GM21529 (cell line): ENCODE results near the gene RAI1.

ENCODE experiments used
- ATAC-seq: cut with Tn5 transposase; IDR thresholded peaks from one replicate; pipeline ENCODE4 v1.9.1; 2021; ENCODE audit not compliant: unreplicated experiment

Gene RAI1

GRCh38 chr17:17824783-17825614, 143.7 kb downstream of the RAI1 start:
- ATAC-seq, result no peak

GRCh38 chr17:17826342-17826713, 145.1 kb downstream of the RAI1 start:
- no peak for ATAC-seq

GRCh38 chr17:17826942-17827785, 145.9 kb downstream of the RAI1 start:
- no peak for ATAC-seq

- no peak for ATAC-seq
These were observed 146.8 kb downstream of the RAI1 start for GRCh38 chr17:17827826-17828621.

- ATAC-seq, result no peak
These were observed 149.0 kb downstream of the RAI1 start for GRCh38 chr17:17830269-17830567.

- no peak for ATAC-seq
These were observed 149.5 kb downstream of the RAI1 start for GRCh38 chr17:17830740-17831207.

- ATAC-seq, result no peak
These were observed 150.2 kb downstream of the RAI1 start for GRCh38 chr17:17831208-17832031.

GRCh38 chr17:17832032-17832363, 150.7 kb downstream of the RAI1 start:
- no peak for ATAC-seq

- no peak for ATAC-seq
These were observed 152.6 kb downstream of the RAI1 start for GRCh38 chr17:17833658-17834357.

- ATAC-seq, result no peak
These were observed 153.7 kb downstream of the RAI1 start for GRCh38 chr17:17834974-17835373.

GRCh38 chr17:17835415-17836249, 154.4 kb downstream of the RAI1 start:
- no peak for ATAC-seq

GRCh38 chr17:17836250-17836817, 155.1 kb downstream of the RAI1 start:
- ATAC-seq, result peak; percentile 60

GRCh38 chr17:17836818-17837379, 155.6 kb downstream of the RAI1 start, which contains the start of gene SREBF1:
Gene SREBF1 (minus strand): TSS chr17:17836986. CDS start chr17:17836817, 169 bp downstream.
- ATAC-seq, result peak; percentile 29

GRCh38 chr17:17837380-17837821, 156.1 kb downstream of the RAI1 start:
- no peak for ATAC-seq

- ATAC-seq, result no peak
These were observed 157.0 kb downstream of the RAI1 start for GRCh38 chr17:17837966-17838962.

GRCh38 chr17:17839791-17840707, 158.8 kb downstream of the RAI1 start:
- ATAC-seq, result peak; percentile 54
